Bronchial epithelial cell (primary cell): ENCODE results near the gene UST. TPM values are rescaled to one million over a fixed set of nuclear protein-coding genes. Genes with fewer than 3 reads are reported as not detected.

Experiments used
- DNase-seq: peaks from one replicate; pipeline ENCODE4 v3.0.0-alpha.2; 2010; ENCODE audit warnings: low read depth
- FAIRE-seq: peaks from 2 replicates; lab custom pipeline; 2011; peaks lifted over from hg19 to GRCh38; lab: Jason Lieb, UNC
- H3K27me3 ChIP-seq: 2 replicates; pipeline ENCODE4 v1.5.1; 2011; ENCODE audit warnings: low read length; ENCODE audit not compliant: control insufficient read depth, insufficient read depth
- H3K36me3 ChIP-seq: 2 replicates; pipeline ENCODE4 v1.5.1; 2011; ENCODE audit warnings: low read length; ENCODE audit not compliant: control insufficient read depth, insufficient read depth
- H3K4me3 ChIP-seq: 2 replicates; pipeline ENCODE4 v1.5.1; 2011; ENCODE audit warnings: mild to moderate bottlenecking, low read depth, low read length, control low read depth
- CTCF ChIP-seq: IDR thresholded peaks from 2 replicates; pipeline ENCODE4 v1.5.1; 2011; ENCODE audit warnings: mild to moderate bottlenecking, moderate library complexity, low read length, control low read depth, inconsistent platforms; ENCODE audit not compliant: insufficient read depth, severe bottlenecking
- total RNA-seq: library from RNA; depleted of rRNA; stranded (reverse); fragments of >200 nt; gene quantifications from 2 replicates; pipeline ENCODE4 v1.2.1, GENCODE V29; 2014

Gene UST
- total RNA-seq, 1 donor from 2014 or later: 18.7 TPM

GRCh38 chr6:149054559-149055194 lies 307.8 kb downstream of the UST start:
- Histone ChIP-seq H3K27me3 (no peaks in the 10 kb centered on the region), H3K4me3 (no peak overlapping the region), H3K36me3 (no peaks in the 10 kb centered on the region)
- DNase-seq (no peak), FAIRE-seq (no peak)
- no peak for TF ChIP-seq CTCF

GRCh38 chr6:149055195-149055899 lies 308.5 kb downstream of the UST start:
- no peak for FAIRE-seq
- no peak for TF ChIP-seq CTCF
- H3K36me3 ChIP-seq: no peaks in the 10 kb centered on the region
- no peaks in the 10 kb centered on the region for H3K27me3 ChIP-seq
- no peak overlapping the region for H3K4me3 ChIP-seq
- DNase-seq: no peak

GRCh38 chr6:149056777-149057463 lies 310.1 kb downstream of the UST start:
- Histone ChIP-seq H3K4me3 (no peak overlapping the region), H3K27me3 (no peaks in the 10 kb centered on the region), H3K36me3 (no peaks in the 10 kb centered on the region)
- FAIRE-seq (no peak), DNase-seq (no peak)
- TF ChIP-seq CTCF: no peak

GRCh38 chr6:149057464-149057840 lies 310.6 kb downstream of the UST start:
- no peaks in the 10 kb centered on the region for H3K27me3 ChIP-seq
- no peak overlapping the region for H3K4me3 ChIP-seq
- FAIRE-seq: no peak
- DNase-seq: no peak
- H3K36me3 ChIP-seq: no peaks in the 10 kb centered on the region
- TF ChIP-seq CTCF: no peak

GRCh38 chr6:149059557-149059956 lies 312.7 kb downstream of the UST start:
- no peak overlapping the region for H3K4me3 ChIP-seq
- FAIRE-seq: no peak
- H3K27me3 ChIP-seq: no peaks in the 10 kb centered on the region
- TF ChIP-seq CTCF: no peak
- DNase-seq: no peak
- H3K36me3 ChIP-seq: no peaks in the 10 kb centered on the region
